ENCODE results near the gene COMMD7. TPM values are rescaled to one million over a fixed set of nuclear protein-coding genes. Genes with fewer than 3 reads are reported as not detected.
"Not testable (repeated sequence)": the region's sequence is repeated elsewhere in the genome, so short reads cannot be mapped to it uniquely, and the experiment has no call there.

COMMD7 gene
- total RNA-seq, 1 experiment from 2014 or later, result 42.3 TPM

- H3K27ac ChIP-seq, result no peak overlapping the region
Observed at GRCh38 chr20:32737371-32738223, 5.7 kb downstream of the COMMD7 start.

GRCh38 chr20:32731882-32732266 lies 11.4 kb downstream of the COMMD7 start:
- Histone ChIP-seq H3K36me3 (ENCODE audit: low read depth) (no peaks in the 10 kb centered on the region), H3K27ac (peak overlapping the region; percentile 82), H3K9me3 (ENCODE audit: insufficient read depth, low read depth) (no peaks in the 10 kb centered on the region), H3K4me1 (replicated peaks; ENCODE audit: insufficient read depth) (peaks cover 30% of the 10 kb centered on the region), H3K27me3 (ENCODE audit: insufficient read depth, low read depth) (no peaks in the 10 kb centered on the region), H3K4me3 (no peak overlapping the region), H2AFZ (no peak overlapping the region), H3K9me2 (ENCODE audit: insufficient read depth) (no peaks in the 10 kb centered on the region), H3K79me2 (ENCODE audit: low read depth) (0 out of 2 replicates have a peak, but pooled peaks cover 7% of the 10 kb centered on the region), H3K4me2 (peak overlapping the region; percentile 59), H3F3A (ENCODE audit: insufficient read depth, low read depth) (peaks cover 30% of the 10 kb centered on the region), H4K20me1 (ENCODE audit: insufficient read depth) (peaks cover 5% of the 10 kb centered on the region; the same call in 1 of the 2 replicates)
- ChIA-PET POLR2A (ENCODE audit: unreplicated experiment) (interaction anchor here (0.7 kb wide), 1 partner anchor 59 kb away, joined by 4 read pairs; no protein-coding TSS in a partner anchor), CTCF (no interaction called here)
- TF ChIP-seq, protein P1, sequence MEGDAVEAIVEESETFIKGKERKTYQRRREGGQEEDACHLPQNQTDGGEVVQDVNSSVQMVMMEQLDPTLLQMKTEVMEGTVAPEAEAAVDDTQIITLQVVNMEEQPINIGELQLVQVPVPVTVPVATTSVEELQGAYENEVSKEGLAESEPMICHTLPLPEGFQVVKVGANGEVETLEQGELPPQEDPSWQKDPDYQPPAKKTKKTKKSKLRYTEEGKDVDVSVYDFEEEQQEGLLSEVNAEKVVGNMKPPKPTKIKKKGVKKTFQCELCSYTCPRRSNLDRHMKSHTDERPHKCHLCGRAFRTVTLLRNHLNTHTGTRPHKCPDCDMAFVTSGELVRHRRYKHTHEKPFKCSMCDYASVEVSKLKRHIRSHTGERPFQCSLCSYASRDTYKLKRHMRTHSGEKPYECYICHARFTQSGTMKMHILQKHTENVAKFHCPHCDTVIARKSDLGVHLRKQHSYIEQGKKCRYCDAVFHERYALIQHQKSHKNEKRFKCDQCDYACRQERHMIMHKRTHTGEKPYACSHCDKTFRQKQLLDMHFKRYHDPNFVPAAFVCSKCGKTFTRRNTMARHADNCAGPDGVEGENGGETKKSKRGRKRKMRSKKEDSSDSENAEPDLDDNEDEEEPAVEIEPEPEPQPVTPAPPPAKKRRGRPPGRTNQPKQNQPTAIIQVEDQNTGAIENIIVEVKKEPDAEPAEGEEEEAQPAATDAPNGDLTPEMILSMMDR (conservative IDR thresholded peaks at IDR 0.05), result no peak
- TF ChIP-seq EZH2 (IDR thresholded peaks at IDR 0.05; ENCODE audit: low read depth), result no peak
- BruUV-seq (replicated peaks), result no TSS peak
- intact Hi-C loops (cut with micrococcal nuclease; ENCODE audit: unreplicated experiment), result no loop called here
- DNase-seq, result peak; percentile 32 to 76

More at GRCh38 chr20:32737371-32738223, 5.7 kb downstream of the COMMD7 start:
- H3K79me2 ChIP-seq (ENCODE audit: low read depth), result peaks cover 2% of the 10 kb centered on the region; the same call in 1 of the 2 replicates
- intact Hi-C loops (cut with micrococcal nuclease; ENCODE audit: unreplicated experiment), result no loop called here
- ChIA-PET POLR2A (ENCODE audit: unreplicated experiment) (interaction anchor here (0.6 kb wide), 1 partner anchor 41 kb away, joined by 5 read pairs; no protein-coding TSS in a partner anchor), CTCF (interaction anchor here (1.1 kb wide), 1 partner anchor 56 kb away, joined by 3 read pairs; no protein-coding TSS in a partner anchor)
- BruUV-seq (replicated peaks), result no TSS peak
- H3K36me3 ChIP-seq (ENCODE audit: low read depth), result no peaks in the 10 kb centered on the region
- no peak overlapping the region for H2AFZ ChIP-seq
- peaks cover 5% of the 10 kb centered on the region for H3K4me1 ChIP-seq (replicated peaks; ENCODE audit: insufficient read depth)
- H3K4me3 ChIP-seq, result no peak overlapping the region
- no peaks in the 10 kb centered on the region for H3K9me2 ChIP-seq (ENCODE audit: insufficient read depth)
- peaks cover 15% of the 10 kb centered on the region for H3F3A ChIP-seq (ENCODE audit: insufficient read depth, low read depth)
- no peak for DNase-seq
- H3K9me3 ChIP-seq (ENCODE audit: insufficient read depth, low read depth), result no peaks in the 10 kb centered on the region
- H4K20me1 ChIP-seq (ENCODE audit: insufficient read depth), result no peaks in the 10 kb centered on the region
- no peak for TF ChIP-seq EZH2 (IDR thresholded peaks at IDR 0.05; ENCODE audit: low read depth)
- TF ChIP-seq, protein P1 (conservative IDR thresholded peaks at IDR 0.05), result no peak
- no peaks in the 10 kb centered on the region for H3K27me3 ChIP-seq (ENCODE audit: insufficient read depth, low read depth)
- no peak overlapping the region for H3K4me2 ChIP-seq

- Histone ChIP-seq H3K36me3 (ENCODE audit: low read depth) (peaks cover 10% of the 10 kb centered on the region; the same call in 1 of the 2 replicates), H3K4me1 (replicated peaks; ENCODE audit: insufficient read depth) (peaks cover 30% of the 10 kb centered on the region), H3F3A (ENCODE audit: insufficient read depth, low read depth) (peaks cover 30% of the 10 kb centered on the region)
- H3K9me2 ChIP-seq (ENCODE audit: insufficient read depth); CTCF ChIA-PET; H3K27ac ChIP-seq; POLR2A ChIA-PET (ENCODE audit: unreplicated experiment); H3K4me2 ChIP-seq; BruUV-seq (replicated peaks); H3K27me3 ChIP-seq (ENCODE audit: insufficient read depth, low read depth); H3K9me3 ChIP-seq (ENCODE audit: insufficient read depth, low read depth); H3K4me3 ChIP-seq; H2AFZ ChIP-seq; DNase-seq; H4K20me1 ChIP-seq (ENCODE audit: insufficient read depth); intact Hi-C loops (cut with micrococcal nuclease; ENCODE audit: unreplicated experiment); H3K79me2 ChIP-seq (ENCODE audit: low read depth): not testable (repeated sequence)
Observed at GRCh38 chr20:32729334-32729733, 13.9 kb downstream of the COMMD7 start.

DNA sequence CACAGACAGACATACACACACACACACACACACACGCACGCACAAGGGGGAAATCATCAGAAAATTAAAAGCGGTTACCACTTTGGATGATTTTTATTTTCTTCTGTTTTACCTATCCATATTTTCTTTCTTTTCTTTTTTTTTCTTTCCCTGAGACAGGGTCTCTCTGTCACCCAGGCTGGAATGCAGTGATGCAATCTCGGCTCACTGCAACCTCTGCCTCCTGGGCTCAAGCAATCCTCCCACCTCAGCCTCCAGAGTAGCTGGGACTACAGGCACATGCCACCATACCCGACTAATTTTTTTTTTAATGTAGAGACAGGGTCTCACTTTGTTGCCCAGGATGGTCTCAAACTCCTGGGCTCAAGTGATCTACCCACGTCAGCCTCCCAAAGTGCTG lies 14.8 kb downstream of the COMMD7 start:
- H4K20me1 ChIP-seq (ENCODE audit: insufficient read depth); H2AFZ ChIP-seq; H3K9me3 ChIP-seq (ENCODE audit: insufficient read depth, low read depth); H3K27me3 ChIP-seq (ENCODE audit: insufficient read depth, low read depth); DNase-seq; H3K4me3 ChIP-seq; H3K4me2 ChIP-seq; H3K9me2 ChIP-seq (ENCODE audit: insufficient read depth); intact Hi-C loops (cut with micrococcal nuclease; ENCODE audit: unreplicated experiment); H3K79me2 ChIP-seq (ENCODE audit: low read depth); BruUV-seq (replicated peaks); POLR2A ChIA-PET (ENCODE audit: unreplicated experiment); CTCF ChIA-PET: not testable (repeated sequence)
- peaks cover 30% of the 10 kb centered on the region for H3F3A ChIP-seq (ENCODE audit: insufficient read depth, low read depth)
- peaks cover 30% of the 10 kb centered on the region for H3K4me1 ChIP-seq (replicated peaks; ENCODE audit: insufficient read depth)
- peak overlapping the region; percentile 7; the same call in 1 of the 2 replicates for H3K27ac ChIP-seq
- H3K36me3 ChIP-seq (ENCODE audit: low read depth), result peaks cover 10% of the 10 kb centered on the region; the same call in 1 of the 2 replicates
